ENCODE measurements around the gene NUDT8.

DNA sequence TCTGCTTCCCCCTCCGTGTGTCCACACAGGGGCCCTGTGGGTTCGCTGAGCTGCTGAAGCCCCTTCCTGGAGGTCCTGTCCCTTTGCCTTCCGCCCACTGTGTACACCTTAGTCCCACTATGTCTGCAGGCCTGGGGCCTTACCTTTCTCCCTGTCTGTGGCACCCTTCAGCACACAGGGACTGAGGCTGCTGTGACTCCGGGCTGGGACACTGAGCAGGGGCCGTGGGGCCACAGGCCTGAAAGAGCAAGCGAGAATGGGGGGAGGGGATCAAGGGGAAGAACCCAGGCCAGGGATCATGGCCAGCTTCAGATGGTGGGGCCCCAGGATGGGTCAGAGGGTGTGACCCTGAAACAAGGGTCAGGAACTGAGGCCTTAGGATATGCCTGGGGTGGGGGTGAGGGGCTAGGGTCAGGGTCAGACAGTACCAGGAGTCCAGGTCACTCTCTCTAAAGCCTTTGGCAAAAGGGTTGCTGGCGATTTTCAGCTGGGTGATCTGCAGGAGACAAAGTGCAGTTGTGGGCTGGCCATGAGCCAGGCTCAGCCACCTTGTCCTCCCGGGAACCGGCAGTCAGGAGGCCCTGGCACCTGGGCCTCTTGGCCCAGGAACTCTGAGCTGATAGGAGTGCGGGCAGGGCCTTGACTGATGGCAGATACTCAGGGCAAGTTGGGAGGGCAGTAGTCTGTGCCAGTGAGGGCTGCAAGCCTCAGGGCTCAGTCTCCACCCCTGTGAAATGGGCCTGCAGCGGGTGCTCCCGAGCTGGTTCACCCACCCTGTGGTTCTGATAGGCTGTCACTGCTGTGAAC is 2.6 kb upstream of the NUDT8 start:
- TF ChIP-seq CTCF (IDR thresholded peaks at IDR 0.05) (no peak), POLR2AphosphoS5 (IDR thresholded peaks at IDR 0.05) (no peak), POLR2A (IDR thresholded peaks at IDR 0.05; ENCODE audit: low read depth) (no peak), EP300 (IDR thresholded peaks at IDR 0.05) (no peak)

Measured in esophagus muscularis mucosa (tissue), 4 donors.